Ishikawa (cell line): ENCODE measurements around the gene NEURL1.

Experiments
- EGR1 ChIP-seq: IDR thresholded peaks from 2 replicates; pipeline ENCODE4 v1.6.1; 2012
- EP300 ChIP-seq: IDR thresholded peaks from 2 replicates; pipeline ENCODE4 v1.6.1; 2012; ENCODE audit warnings: borderline replicate concordance
- FOXM1 ChIP-seq: IDR thresholded peaks from 2 replicates; pipeline ENCODE4 v1.6.1; 2012; ENCODE audit warnings: low read depth, borderline replicate concordance
- TAF1 ChIP-seq: IDR thresholded peaks from 2 replicates; pipeline ENCODE4 v1.6.1; 2012; ENCODE audit warnings: low read depth, mild to moderate bottlenecking
- TF ChIP-seq, protein P1 (sequence below): IDR thresholded peaks from 2 replicates; pipeline ENCODE4 v1.6.1; 2012
- TF ChIP-seq, protein P2 (sequence below): IDR thresholded peaks from 2 replicates; pipeline ENCODE4 v1.6.1; 2012

GRCh38 chr10:103583871-103584215 lies 90.3 kb downstream of the NEURL1 start:
- TF ChIP-seq, protein P1, sequence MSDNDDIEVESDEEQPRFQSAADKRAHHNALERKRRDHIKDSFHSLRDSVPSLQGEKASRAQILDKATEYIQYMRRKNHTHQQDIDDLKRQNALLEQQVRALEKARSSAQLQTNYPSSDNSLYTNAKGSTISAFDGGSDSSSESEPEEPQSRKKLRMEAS, result no peak
- TF ChIP-seq, protein P2, sequence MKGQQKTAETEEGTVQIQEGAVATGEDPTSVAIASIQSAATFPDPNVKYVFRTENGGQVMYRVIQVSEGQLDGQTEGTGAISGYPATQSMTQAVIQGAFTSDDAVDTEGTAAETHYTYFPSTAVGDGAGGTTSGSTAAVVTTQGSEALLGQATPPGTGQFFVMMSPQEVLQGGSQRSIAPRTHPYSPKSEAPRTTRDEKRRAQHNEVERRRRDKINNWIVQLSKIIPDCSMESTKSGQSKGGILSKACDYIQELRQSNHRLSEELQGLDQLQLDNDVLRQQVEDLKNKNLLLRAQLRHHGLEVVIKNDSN, result no peak
- no peak for TF ChIP-seq EP300
- TF ChIP-seq EGR1, result no peak
- no peak for TF ChIP-seq TAF1
- TF ChIP-seq FOXM1, result no peak
